Measurements from ENCODE around the gene FXYD5.

The FXYD5 gene

GRCh38 chr19:35155981-35156672, 1.6 kb downstream of the FXYD5 start:
- no peak for TF ChIP-seq CTCF (IDR thresholded peaks at IDR 0.05; ENCODE audit: low read depth, low read length, missing control alignments)
- peak overlapping the region; percentile 88 for H3K4me3 ChIP-seq (ENCODE audit: low read depth, low read length)
- H3K36me3 ChIP-seq (replicated peaks): peaks cover 16% of the 10 kb centered on the region
- in situ Hi-C loops (cut with HindIII; ENCODE audit: low pct_ligation_motif_present, low sequenced_read_pairs): no loop called here
- H3K27ac ChIP-seq: no peak overlapping the region
- no peaks in the 10 kb centered on the region for H3K27me3 ChIP-seq (replicated peaks)
- no peak for DNase-seq

- Histone ChIP-seq H3K27me3 (replicated peaks) (no peaks in the 10 kb centered on the region), H3K36me3 (replicated peaks) (peaks cover 22% of the 10 kb centered on the region), H3K27ac (no peak overlapping the region), H3K4me3 (ENCODE audit: low read depth, low read length) (no peak overlapping the region)
- in situ Hi-C loops (cut with HindIII; ENCODE audit: low pct_ligation_motif_present, low sequenced_read_pairs): no loop called here
- no peak for DNase-seq
- no peak for TF ChIP-seq CTCF (IDR thresholded peaks at IDR 0.05; ENCODE audit: low read depth, low read length, missing control alignments)
Observed at GRCh38 chr19:35156673-35157014, 2.1 kb downstream of the FXYD5 start.

GRCh38 chr19:35157431-35157830, 2.9 kb downstream of the FXYD5 start:
- Histone ChIP-seq H3K36me3 (replicated peaks) (peaks cover 26% of the 10 kb centered on the region), H3K4me3 (ENCODE audit: low read depth, low read length) (no peak overlapping the region), H3K27ac (no peak overlapping the region), H3K27me3 (replicated peaks) (no peaks in the 10 kb centered on the region)
- no peak for DNase-seq
- in situ Hi-C loops (cut with HindIII; ENCODE audit: low pct_ligation_motif_present, low sequenced_read_pairs): no loop called here
- TF ChIP-seq CTCF (IDR thresholded peaks at IDR 0.05; ENCODE audit: low read depth, low read length, missing control alignments): no peak

- no peak overlapping the region for H3K27ac ChIP-seq
- no peak overlapping the region for H3K4me3 ChIP-seq (ENCODE audit: low read depth, low read length)
- DNase-seq: no peak
- in situ Hi-C loops (cut with HindIII; ENCODE audit: low pct_ligation_motif_present, low sequenced_read_pairs): no loop called here
- no peak for TF ChIP-seq CTCF (IDR thresholded peaks at IDR 0.05; ENCODE audit: low read depth, low read length, missing control alignments)
- no peaks in the 10 kb centered on the region for H3K27me3 ChIP-seq (replicated peaks)
- H3K36me3 ChIP-seq (replicated peaks): peaks cover 46% of the 10 kb centered on the region
Observed at GRCh38 chr19:35159606-35160005, 5.1 kb downstream of the FXYD5 start.

GRCh38 chr19:35160629-35161433, 6.3 kb downstream of the FXYD5 start:
- DNase-seq: no peak
- no peak overlapping the region for H3K4me3 ChIP-seq (ENCODE audit: low read depth, low read length)
- H3K27ac ChIP-seq: no peak overlapping the region
- peaks cover 58% of the 10 kb centered on the region for H3K36me3 ChIP-seq (replicated peaks)
- TF ChIP-seq CTCF (IDR thresholded peaks at IDR 0.05; ENCODE audit: low read depth, low read length, missing control alignments): no peak
- in situ Hi-C loops (cut with HindIII; ENCODE audit: low pct_ligation_motif_present, low sequenced_read_pairs): no loop called here
- H3K27me3 ChIP-seq (replicated peaks): no peaks in the 10 kb centered on the region

Measured in brain microvascular endothelial cell (primary cell).